GM18873 (cell line): ENCODE data around the gene RUNX1.
A peak's percentile ranks its signal among the peaks of the same experiment; 100 is the strongest.

Experiments used
- ATAC-seq: cut with Tn5 transposase; IDR thresholded peaks from one replicate; pipeline ENCODE4 v1.9.1; 2021; ENCODE audit warnings: mild to moderate bottlenecking, moderate library complexity, moderate number of reproducible peaks; ENCODE audit not compliant: unreplicated experiment, low FRiP score

Gene RUNX1

DNA sequence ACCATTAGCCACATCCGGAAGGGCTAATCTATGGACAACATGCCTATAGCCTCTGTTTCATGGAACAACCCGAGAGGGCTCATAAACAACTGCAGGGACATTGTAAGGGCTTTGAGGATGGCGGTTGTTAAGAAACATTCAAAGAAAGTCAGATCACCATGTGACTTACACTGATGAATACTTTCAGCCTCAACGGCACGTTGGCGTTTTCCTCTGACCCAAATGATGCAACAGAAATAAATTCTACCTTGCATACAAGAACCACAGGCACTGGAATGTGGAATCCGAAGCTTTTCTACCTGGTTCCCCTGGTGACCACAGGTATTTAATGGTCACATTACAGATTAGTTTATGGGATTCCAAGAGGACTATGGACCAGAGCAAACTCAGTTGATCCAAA is 273.3 kb downstream of the RUNX1 start:
- no peak for ATAC-seq

DNA sequence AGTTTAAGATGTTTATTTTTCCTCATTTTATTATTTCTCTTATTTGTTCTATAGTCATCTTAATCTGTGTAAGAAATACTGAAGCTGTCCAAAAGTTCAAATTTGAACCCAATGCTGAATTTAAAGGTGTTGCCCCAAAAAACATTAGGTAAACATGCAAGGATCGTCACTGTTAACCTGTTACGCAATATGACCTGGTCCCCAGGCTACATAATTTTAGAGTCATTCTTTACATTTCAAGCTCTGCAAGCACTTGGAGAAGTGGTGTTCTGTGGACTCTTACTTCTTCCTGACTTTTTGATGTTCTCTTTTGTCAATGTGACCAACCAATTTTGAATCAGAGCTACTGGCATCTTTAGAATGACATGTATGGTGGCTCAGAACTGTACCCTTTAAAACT is 274.4 kb downstream of the RUNX1 start:
- ATAC-seq, result no peak

- no peak for ATAC-seq
These were observed 277.5 kb downstream of the RUNX1 start for GRCh38 chr21:34771512-34772028.

GRCh38 chr21:34770576-34770975 is 278.5 kb downstream of the RUNX1 start:
- ATAC-seq, result no peak

GRCh38 chr21:34768326-34768725 is 280.8 kb downstream of the RUNX1 start:
- no peak for ATAC-seq

DNA sequence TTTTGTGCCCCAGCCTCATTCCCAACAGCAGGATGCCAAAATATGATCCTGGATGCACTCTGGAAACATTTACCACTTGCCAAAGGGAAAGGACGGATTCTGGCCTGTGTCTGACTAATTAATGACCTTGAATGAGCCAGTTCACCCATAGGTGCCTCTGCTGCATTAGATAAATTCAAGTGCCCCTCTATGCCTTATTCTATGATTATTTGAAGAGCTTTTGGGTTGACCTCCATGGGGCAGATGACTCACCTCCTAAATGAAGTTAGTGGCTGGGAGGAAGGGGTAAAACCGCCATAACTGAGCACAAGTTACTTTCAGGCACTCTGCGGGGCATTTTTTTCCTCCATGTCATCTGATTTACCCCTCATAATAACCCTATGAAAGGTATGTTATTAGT is 282.2 kb downstream of the RUNX1 start:
- ATAC-seq, result no peak

GRCh38 chr21:34765619-34766018 is 283.5 kb downstream of the RUNX1 start:
- no peak for ATAC-seq

- ATAC-seq, result no peak
These were observed 284.3 kb downstream of the RUNX1 start for GRCh38 chr21:34764715-34765284.

DNA sequence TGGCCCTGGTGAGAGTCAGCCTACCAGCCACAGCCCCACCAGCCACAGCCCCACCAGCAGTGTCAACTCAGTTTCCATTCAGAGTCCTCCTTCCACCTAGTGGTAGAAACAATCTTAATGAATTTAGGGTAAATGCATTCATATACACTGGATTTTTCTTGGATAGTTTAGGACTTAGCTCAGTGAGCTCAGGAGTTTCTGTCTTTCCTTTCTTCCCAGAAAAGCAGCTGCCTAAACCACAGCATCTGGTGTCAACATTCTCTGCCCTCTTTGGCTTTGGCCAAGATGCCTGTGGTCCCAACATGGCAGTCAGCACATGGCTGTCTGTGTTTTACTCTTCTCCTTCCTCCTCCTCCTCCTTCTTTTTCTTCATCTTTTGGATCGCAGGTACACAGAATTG is 286.3 kb downstream of the RUNX1 start:
- ATAC-seq, result no peak

GRCh38 chr21:34761758-34762330 is 287.3 kb downstream of the RUNX1 start:
- no peak for ATAC-seq

DNA sequence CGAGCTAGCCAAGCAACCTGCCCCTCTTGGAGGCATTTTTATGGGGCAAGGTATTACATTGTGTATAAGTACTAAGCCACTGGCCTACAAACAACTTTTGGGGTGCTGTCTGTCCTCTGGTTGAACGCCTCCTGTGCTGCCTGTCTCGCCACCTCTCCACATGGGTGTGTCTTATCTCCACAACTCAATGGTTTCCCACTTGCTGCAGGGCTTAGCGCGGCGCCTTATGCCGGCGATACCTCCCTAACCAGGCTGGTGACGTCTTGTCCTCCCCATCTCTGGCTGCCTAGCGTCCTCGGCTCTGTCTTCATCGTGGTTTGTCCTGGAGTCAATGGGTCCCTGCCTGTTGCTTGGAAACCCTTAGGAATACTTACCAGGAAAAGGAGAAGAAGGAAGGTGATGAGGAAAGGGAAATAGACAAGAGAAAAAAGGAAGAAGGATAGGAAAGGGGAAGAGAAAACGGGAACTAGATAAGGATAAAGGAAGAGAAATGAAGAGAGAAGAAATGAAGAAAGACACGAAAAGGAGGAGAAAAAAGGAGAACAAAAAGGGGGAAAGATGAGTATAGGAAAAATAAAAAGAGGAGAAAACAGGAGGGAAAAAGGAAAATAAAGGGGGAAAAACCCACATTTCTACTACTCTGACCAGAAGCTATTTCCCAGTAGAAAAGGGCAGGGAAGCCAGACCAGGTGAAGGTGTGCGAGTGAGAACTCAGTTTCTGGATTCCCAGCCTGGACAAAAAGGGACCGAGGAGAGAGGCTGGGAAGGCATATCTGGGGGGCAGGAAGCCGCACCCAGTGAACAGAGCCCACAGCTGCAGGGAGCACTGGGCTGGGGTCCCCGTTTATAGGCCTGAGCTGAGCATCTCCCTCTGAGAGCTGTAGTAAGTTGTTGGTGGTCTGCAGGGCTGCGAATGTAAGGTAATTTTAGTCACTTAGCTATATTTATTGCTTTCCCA is 294.1 kb downstream of the RUNX1 start:
- no peak for ATAC-seq

- no peak for ATAC-seq
These were observed 300.2 kb downstream of the RUNX1 start for GRCh38 chr21:34748862-34749261.

DNA sequence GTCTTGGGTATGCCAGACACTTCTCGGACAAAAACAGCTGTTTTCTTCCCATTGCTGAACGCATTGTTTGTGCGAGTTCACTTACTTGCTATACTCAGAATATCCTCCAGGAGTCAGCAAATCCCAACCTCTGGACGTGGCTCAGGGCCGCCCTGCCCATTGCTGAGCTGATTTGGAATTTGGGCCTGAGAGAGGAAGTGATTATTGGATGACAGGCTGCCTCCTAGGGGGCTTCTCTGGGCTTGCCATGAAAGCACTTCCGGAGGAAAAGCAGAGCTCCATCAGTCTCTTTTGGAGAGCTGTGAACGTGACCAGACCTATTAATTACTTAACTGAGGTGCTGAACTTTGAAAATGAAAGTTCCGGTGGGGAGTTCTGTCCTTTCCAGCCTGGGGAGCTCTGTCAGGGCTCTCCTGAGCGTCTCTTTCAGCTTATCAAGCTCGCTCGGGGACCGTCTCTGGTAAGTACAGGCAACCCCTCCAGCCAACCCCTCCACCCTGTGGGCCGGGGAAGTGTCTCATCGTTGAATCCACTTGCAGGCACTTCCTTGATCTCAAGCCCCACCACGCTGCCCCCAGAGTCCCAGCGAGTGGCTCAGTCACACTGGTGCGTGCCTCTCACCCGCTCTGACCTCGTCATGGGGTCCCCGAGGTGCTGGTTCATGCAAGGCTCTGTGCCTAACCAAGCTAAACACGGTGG is 303.4 kb downstream of the RUNX1 start:
- peak; percentile 71 for ATAC-seq

- ATAC-seq, result no peak
These were observed 304.3 kb downstream of the RUNX1 start for GRCh38 chr21:34744801-34745200.

DNA sequence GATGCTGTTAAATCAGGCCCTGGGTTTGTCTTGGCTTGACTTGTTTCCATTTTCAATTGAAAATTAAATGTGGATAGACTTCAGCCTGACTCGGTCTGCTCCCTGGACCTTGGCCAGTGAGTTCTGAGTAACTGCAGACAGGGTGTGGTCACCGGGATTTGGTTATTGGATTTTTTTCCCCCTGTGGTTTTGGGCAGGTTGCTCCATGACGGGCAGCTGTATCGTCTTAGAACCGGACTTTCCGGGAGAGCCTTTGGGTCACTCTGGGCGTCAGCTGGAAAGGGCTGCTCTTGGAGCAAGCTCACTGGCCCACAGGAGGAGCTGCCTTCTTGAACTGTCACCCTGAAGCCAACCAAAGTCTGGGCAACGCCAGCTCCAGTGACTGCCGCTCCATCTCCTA is 305.3 kb downstream of the RUNX1 start:
- ATAC-seq, result no peak

- no peak for ATAC-seq
These were observed 305.8 kb downstream of the RUNX1 start for GRCh38 chr21:34743285-34743684.

- no peak for ATAC-seq
These were observed 308.9 kb downstream of the RUNX1 start for GRCh38 chr21:34740198-34740597.
